ENCODE measurements around the gene PIGM.

PIGM gene

GRCh38 chr1:160049101-160049500, 17.3 kb upstream of the PIGM start:
- no peak for TF ChIP-seq CTCF (IDR thresholded peaks at IDR 0.05; ENCODE audit: low read depth, low read length)
- no peak overlapping the region for H3K4me3 ChIP-seq (replicated peaks in 1 of 2; ENCODE audit: low read depth in 2 of 2, low read length in 2 of 2)
- DNase-seq (ENCODE audit: low read depth in 2 of 2): no peak

DNA sequence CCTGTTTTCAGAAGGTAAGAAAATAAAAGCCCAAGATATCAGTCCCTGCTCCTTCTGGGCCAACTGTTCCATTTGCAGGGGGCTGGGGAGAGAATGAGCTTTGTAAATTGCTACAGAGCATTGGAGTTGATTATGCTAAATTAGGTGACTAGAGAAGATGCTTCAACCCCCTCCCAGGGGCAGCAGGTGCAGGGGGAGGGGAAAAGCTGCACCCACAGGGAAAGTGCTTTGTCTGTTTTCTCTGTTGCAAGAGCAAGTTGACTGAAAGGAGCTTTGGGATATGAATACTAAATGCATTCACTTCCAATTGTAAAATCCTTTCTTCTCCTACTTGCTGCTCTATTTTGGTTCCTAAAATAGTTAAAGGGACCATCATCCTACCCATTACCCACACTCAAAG, 16.5 kb upstream of the PIGM start:
- H3K4me3 ChIP-seq (replicated peaks in 1 of 2; ENCODE audit: low read depth in 2 of 2, low read length in 2 of 2): no peak overlapping the region
- no peak for DNase-seq (ENCODE audit: low read depth in 2 of 2)
- no peak for TF ChIP-seq CTCF (IDR thresholded peaks at IDR 0.05; ENCODE audit: low read depth, low read length)

GRCh38 chr1:160047111-160047991, 15.6 kb upstream of the PIGM start:
- DNase-seq (ENCODE audit: low read depth in 2 of 2): no peak
- no peak for TF ChIP-seq CTCF (IDR thresholded peaks at IDR 0.05; ENCODE audit: low read depth, low read length)
- no peak overlapping the region for H3K4me3 ChIP-seq (replicated peaks in 1 of 2; ENCODE audit: low read depth in 2 of 2, low read length in 2 of 2)

- peak; percentile 59 for DNase-seq (ENCODE audit: low read depth in 2 of 2)
- peak; percentile 59 for TF ChIP-seq CTCF (IDR thresholded peaks at IDR 0.05; ENCODE audit: low read depth, low read length)
- no peak overlapping the region for H3K4me3 ChIP-seq (replicated peaks in 1 of 2; ENCODE audit: low read depth in 2 of 2, low read length in 2 of 2)
These were observed 14.8 kb upstream of the PIGM start for GRCh38 chr1:160046494-160047110.

GRCh38 chr1:160045653-160046052, 13.9 kb upstream of the PIGM start:
- no peak for DNase-seq (ENCODE audit: low read depth in 2 of 2)
- no peak for TF ChIP-seq CTCF (IDR thresholded peaks at IDR 0.05; ENCODE audit: low read depth, low read length)
- H3K4me3 ChIP-seq (replicated peaks in 1 of 2; ENCODE audit: low read depth in 2 of 2, low read length in 2 of 2): no peak overlapping the region

DNA sequence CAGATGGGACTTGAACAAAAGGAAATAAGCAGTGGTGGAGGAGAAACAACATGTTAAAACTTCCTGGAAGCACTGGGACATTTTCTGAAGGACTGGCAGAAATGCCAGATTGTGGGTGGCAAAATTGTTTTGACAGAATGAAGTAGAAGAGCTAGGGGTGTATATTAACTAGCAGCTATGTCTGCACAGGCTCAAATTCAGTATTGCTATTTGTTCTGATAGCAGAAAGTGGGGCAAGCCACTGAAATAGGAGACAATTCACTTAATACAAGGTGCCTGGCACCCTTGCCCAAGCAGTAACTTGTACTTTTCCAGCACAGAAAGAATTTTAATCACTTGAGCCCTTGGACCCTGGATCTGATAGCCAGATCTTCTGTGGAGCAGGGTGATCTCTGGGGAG, 11.8 kb upstream of the PIGM start:
- no peak for DNase-seq (ENCODE audit: low read depth in 2 of 2)
- H3K4me3 ChIP-seq (replicated peaks in 1 of 2; ENCODE audit: low read depth in 2 of 2, low read length in 2 of 2): no peak overlapping the region
- no peak for TF ChIP-seq CTCF (IDR thresholded peaks at IDR 0.05; ENCODE audit: low read depth, low read length)

All from cardiac fibroblast (primary cell).